OCI-LY1 (cell line): ENCODE data around the gene ABCC4.

Experiments
- H2AFZ ChIP-seq: fragments of 200-600 bp; sonication (generic), shearing (Covaris generic); 2 replicates; pipeline ENCODE4 v1.6.0; 2014; ENCODE audit warnings: antibody characterized with exemption, mild to moderate bottlenecking, low read length
- H3F3A ChIP-seq: fragments of 200-600 bp; sonication (generic), shearing (Covaris generic); 2 replicates; pipeline ENCODE4 v1.6.0; 2014; ENCODE audit warnings: mild to moderate bottlenecking, antibody characterized with exemption, low read length, moderate library complexity; ENCODE audit not compliant: insufficient read depth
- H3K27ac ChIP-seq: fragments of 200-600 bp; sonication (generic); 2 replicates; pipeline ENCODE4 v1.5.1; 2014; ENCODE audit warnings: low read length, mixed run types, mild to moderate bottlenecking, low read depth; ENCODE audit not compliant: poor library complexity, severe bottlenecking
- H3K27me3 ChIP-seq: fragments of 200-600 bp; sonication (generic); 2 replicates; pipeline ENCODE4 v1.6.0; 2014; ENCODE audit warnings: antibody characterized with exemption, mild to moderate bottlenecking, low read length, moderate library complexity; ENCODE audit not compliant: insufficient read depth
- H3K36me3 ChIP-seq: fragments of 200-600 bp; sonication (generic); 2 replicates; pipeline ENCODE4 v1.6.1; 2014; ENCODE audit warnings: mild to moderate bottlenecking, antibody characterized with exemption, low read length, moderate library complexity, mixed read lengths; ENCODE audit not compliant: insufficient read depth
- H3K4me1 ChIP-seq: fragments of 200-600 bp; sonication (generic); 2 replicates; pipeline ENCODE4 v1.5.1; 2014; ENCODE audit warnings: mild to moderate bottlenecking, low read length, moderate library complexity; ENCODE audit not compliant: insufficient read depth, severe bottlenecking
- H3K4me2 ChIP-seq: fragments of 200-600 bp; sonication (generic), shearing (Covaris generic); 2 replicates; pipeline ENCODE4 v1.6.1; 2014; ENCODE audit warnings: low read length
- H3K4me3 ChIP-seq: fragments of 200-600 bp; sonication (generic); 2 replicates; pipeline ENCODE4 v1.5.1; 2014; ENCODE audit warnings: low read length, low read depth, mild to moderate bottlenecking, mixed read lengths; ENCODE audit not compliant: poor library complexity, severe bottlenecking
- H3K79me2 ChIP-seq: fragments of 200-600 bp; shearing (Covaris generic); 2 replicates; pipeline ENCODE4 v1.6.1; 2016; ENCODE audit warnings: mixed run types, low read length, mixed read lengths; ENCODE audit not compliant: insufficient read depth
- H3K9ac ChIP-seq: fragments of 200-600 bp; sonication (generic), shearing (Covaris generic); 2 replicates; pipeline ENCODE4 v1.6.1; 2014; ENCODE audit warnings: mild to moderate bottlenecking, low read length, mixed read lengths
- H3K9me2 ChIP-seq: fragments of 200-600 bp; sonication (generic), shearing (Covaris generic); 2 replicates; pipeline ENCODE4 v1.6.1; 2014; ENCODE audit warnings: low read depth, mild to moderate bottlenecking, low read length, mixed read lengths
- H3K9me3 ChIP-seq: fragments of 200-600 bp; shearing (Covaris generic); 2 replicates; pipeline ENCODE4 v1.6.1; 2014; ENCODE audit warnings: low read length, mixed read lengths
- H4K20me1 ChIP-seq: fragments of 200-600 bp; sonication (generic), shearing (Covaris generic); 2 replicates; pipeline ENCODE4 v1.6.0; 2016; ENCODE audit warnings: mild to moderate bottlenecking, low read length; ENCODE audit not compliant: insufficient read depth
- CTCF ChIP-seq: fragments of 200-600 bp; sonication (generic), shearing (Covaris generic); IDR thresholded peaks from 2 replicates; pipeline ENCODE4 v1.5.1; 2017; ENCODE audit warnings: mild to moderate bottlenecking, antibody characterized with exemption, low read length, moderate library complexity, mixed read lengths
- EZH2 ChIP-seq: fragments of 200-600 bp; sonication (generic), shearing (Covaris generic); IDR thresholded peaks from 2 replicates; pipeline ENCODE4 v1.8.0; 2017; ENCODE audit warnings: borderline replicate concordance, mixed run types, mild to moderate bottlenecking, antibody characterized with exemption, low read length, moderate library complexity, mixed read lengths

Gene ABCC4

GRCh38 chr13:95138876-95139585 is 162.2 kb downstream of the ABCC4 start:
- H3K9ac ChIP-seq = no peak overlapping the region
- no peaks in the 10 kb centered on the region for H3F3A ChIP-seq
- no peaks in the 10 kb centered on the region for H3K9me2 ChIP-seq
- no peaks in the 10 kb centered on the region for H3K9me3 ChIP-seq
- no peaks in the 10 kb centered on the region for H3K27me3 ChIP-seq
- H3K27ac ChIP-seq = no peak overlapping the region
- H3K4me1 ChIP-seq = no peaks in the 10 kb centered on the region
- H3K79me2 ChIP-seq = no peaks in the 10 kb centered on the region
- peaks cover 23% of the 10 kb centered on the region; the same call in 1 of the 2 replicates for H3K36me3 ChIP-seq
- H3K4me3 ChIP-seq = no peak overlapping the region
- TF ChIP-seq CTCF (no peak), EZH2 (no peak)
- H3K4me2 ChIP-seq = no peak overlapping the region
- no peak overlapping the region for H2AFZ ChIP-seq
- H4K20me1 ChIP-seq = no peaks in the 10 kb centered on the region

GRCh38 chr13:95137096-95137495 is 164.2 kb downstream of the ABCC4 start:
- Histone ChIP-seq H3K27ac (no peak overlapping the region), H3K4me3 (no peak overlapping the region), H2AFZ (no peak overlapping the region), H3K9me2 (no peaks in the 10 kb centered on the region), H3K9ac (no peak overlapping the region), H3K4me2 (no peak overlapping the region), H4K20me1 (no peaks in the 10 kb centered on the region), H3K36me3 (peaks cover 17% of the 10 kb centered on the region; the same call in 1 of the 2 replicates), H3K9me3 (no peaks in the 10 kb centered on the region), H3K27me3 (no peaks in the 10 kb centered on the region), H3F3A (no peaks in the 10 kb centered on the region), H3K4me1 (no peaks in the 10 kb centered on the region), H3K79me2 (no peaks in the 10 kb centered on the region)
- TF ChIP-seq CTCF = no peak
- TF ChIP-seq EZH2 = no peak

GRCh38 chr13:95136638-95137037 is 164.6 kb downstream of the ABCC4 start:
- H3K27ac ChIP-seq = no peak overlapping the region
- no peaks in the 10 kb centered on the region for H3K79me2 ChIP-seq
- H3K4me3 ChIP-seq = no peak overlapping the region
- H4K20me1 ChIP-seq = no peaks in the 10 kb centered on the region
- TF ChIP-seq CTCF = no peak
- no peak for TF ChIP-seq EZH2
- no peaks in the 10 kb centered on the region for H3F3A ChIP-seq
- H3K4me2 ChIP-seq = no peak overlapping the region
- no peaks in the 10 kb centered on the region for H3K27me3 ChIP-seq
- peaks cover 13% of the 10 kb centered on the region; the same call in 1 of the 2 replicates for H3K36me3 ChIP-seq
- H3K9me3 ChIP-seq = no peaks in the 10 kb centered on the region
- no peaks in the 10 kb centered on the region for H3K4me1 ChIP-seq
- H2AFZ ChIP-seq = no peak overlapping the region
- H3K9me2 ChIP-seq = no peaks in the 10 kb centered on the region
- no peak overlapping the region for H3K9ac ChIP-seq
